Neural progenitor cell (in vitro differentiated cells): Measurements from ENCODE around the gene OPCML.

Source experiments
- CTCF ChIP-seq: fragments of 200-600 bp; sonication (generic); IDR thresholded peaks from 2 replicates; pipeline ENCODE4 v1.5.1; 2017; ENCODE audit warnings: antibody characterized with exemption, mild to moderate bottlenecking
- EZH2phosphoT487 ChIP-seq: fragments of 200-600 bp; sonication (generic); IDR thresholded peaks from 2 replicates; pipeline ENCODE4 v1.6.1; 2017; ENCODE audit warnings: antibody characterized with exemption

DNA sequence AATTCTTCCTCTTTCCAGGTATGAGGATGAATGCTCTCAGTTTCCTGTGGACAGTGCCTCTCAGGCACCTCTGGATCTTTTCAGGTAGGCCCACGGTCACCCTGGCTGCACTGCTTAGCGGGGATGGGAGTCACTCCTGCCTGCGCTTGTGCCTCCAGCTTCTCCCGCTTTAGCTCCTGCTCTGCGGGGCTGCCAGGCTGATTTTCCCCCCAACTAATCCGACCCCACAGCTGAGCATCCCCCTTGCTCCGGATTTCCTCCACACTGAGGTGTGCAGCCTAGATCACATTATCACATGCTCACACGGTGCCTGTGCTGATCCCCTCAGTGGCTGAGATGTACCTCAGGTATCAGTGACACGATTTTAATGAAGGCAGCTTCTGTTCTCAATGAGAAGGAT, 879.1 kb downstream of the OPCML start:
- no peak for TF ChIP-seq CTCF
- TF ChIP-seq EZH2phosphoT487 = no peak
